Stimulated activated CD4-positive, alpha-beta T cell treated with anti-CD3 and anti-CD28 coated beads, Interleukin-4, amount 100 ng/mL, for 1 hour (primary cell): Measurements from ENCODE around the gene PRDX1.
"Not testable (repeated sequence)": the region's sequence is repeated elsewhere in the genome, so short reads cannot be mapped to it uniquely, and the experiment has no call there.

Experiments used
- DNase-seq: peaks from one replicate; pipeline ENCODE4 v3.0.0-alpha.2; 2020

The PRDX1 gene

DNA sequence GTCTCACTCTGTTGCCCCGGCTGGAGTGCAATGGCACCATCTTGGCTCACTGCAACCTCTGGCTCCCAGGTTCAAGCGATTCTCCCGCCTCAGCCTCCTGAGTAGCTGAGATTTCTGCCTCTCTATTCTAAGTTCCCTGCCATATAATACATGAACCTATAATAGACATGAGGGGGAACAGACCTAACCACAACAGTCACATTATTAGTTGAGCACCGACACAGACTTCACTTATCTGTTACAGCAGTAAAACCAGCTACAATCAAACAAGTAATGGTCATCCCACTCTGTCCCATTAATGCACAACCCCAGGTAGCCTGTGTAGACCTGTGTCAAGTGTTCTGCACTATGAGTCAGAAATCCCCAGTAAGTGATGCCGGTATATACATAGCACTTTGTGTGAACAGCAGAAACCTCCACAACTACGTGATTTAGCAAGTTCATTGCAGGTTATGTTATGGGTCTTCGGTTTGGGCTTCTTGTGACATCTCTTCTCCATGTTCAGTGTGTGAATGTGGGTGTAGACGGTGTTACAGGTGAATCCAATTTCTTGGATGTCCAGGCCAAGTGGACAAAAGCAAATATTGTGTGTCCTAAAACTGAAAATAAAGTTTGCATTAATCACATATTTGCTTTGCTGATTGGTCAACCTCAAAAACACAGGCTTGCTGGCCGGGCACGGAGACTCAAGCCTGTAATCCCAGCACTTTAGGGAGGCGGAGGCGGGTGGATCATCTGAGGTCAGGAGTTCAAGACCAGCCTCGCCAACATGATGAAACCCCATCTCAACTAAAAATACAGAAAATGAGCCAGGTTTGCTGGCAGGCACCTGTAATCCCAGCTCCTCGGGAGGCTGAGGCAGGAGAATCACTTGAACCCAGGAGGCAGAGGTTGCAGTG lies 18.0 kb downstream of the PRDX1 start:
- no peak for DNase-seq

- DNase-seq, result no peak
Measured at GRCh38 chr1:45501505-45501859, 20.2 kb downstream of the PRDX1 start.

- DNase-seq, result peak; percentile 11
Measured at GRCh38 chr1:45499415-45499769, 22.3 kb downstream of the PRDX1 start.

DNA sequence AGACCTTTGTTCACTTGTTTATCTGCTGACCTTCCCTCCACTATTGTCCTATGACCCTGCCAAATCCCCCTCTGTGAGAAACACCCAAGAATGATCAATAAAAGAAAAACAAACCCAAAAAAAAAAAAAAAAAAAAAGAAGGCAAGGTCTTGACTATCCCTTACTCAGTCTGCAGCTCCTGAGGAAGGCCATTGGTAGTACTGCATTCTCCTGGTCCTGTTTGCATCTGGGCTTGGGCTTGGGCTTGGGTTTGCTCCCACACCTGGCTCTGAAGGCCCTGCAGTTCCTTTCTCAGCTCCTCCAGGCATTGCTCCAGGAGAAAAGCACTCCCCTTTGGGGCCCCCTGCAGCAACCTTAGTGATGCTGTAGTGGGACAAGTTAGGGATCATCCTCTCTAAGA lies 23.4 kb downstream of the PRDX1 start:
- DNase-seq, result no peak

- peak; percentile 41 for DNase-seq
Measured at GRCh38 chr1:45493116-45493697, 28.5 kb downstream of the PRDX1 start.

DNA sequence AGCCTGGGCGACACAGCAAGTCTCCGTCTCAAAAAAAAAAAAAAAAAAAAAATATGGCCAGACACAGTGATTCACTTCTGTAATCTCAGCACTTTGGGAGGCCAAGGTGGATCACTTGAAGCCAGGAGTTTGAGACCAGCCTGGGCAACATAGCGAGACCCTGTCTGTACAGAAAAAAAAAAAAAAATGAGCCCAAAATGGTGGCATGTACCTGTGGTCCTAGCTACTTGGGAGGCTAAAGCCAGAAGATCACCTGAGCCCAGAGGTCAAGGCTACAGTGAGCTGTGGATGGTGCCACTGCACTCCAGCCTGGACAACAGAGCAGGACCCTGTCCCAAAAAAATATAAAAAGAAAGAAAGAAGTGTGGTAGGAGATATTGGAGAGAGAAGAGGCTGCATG lies 29.0 kb downstream of the PRDX1 start:
- DNase-seq, result no peak

DNA sequence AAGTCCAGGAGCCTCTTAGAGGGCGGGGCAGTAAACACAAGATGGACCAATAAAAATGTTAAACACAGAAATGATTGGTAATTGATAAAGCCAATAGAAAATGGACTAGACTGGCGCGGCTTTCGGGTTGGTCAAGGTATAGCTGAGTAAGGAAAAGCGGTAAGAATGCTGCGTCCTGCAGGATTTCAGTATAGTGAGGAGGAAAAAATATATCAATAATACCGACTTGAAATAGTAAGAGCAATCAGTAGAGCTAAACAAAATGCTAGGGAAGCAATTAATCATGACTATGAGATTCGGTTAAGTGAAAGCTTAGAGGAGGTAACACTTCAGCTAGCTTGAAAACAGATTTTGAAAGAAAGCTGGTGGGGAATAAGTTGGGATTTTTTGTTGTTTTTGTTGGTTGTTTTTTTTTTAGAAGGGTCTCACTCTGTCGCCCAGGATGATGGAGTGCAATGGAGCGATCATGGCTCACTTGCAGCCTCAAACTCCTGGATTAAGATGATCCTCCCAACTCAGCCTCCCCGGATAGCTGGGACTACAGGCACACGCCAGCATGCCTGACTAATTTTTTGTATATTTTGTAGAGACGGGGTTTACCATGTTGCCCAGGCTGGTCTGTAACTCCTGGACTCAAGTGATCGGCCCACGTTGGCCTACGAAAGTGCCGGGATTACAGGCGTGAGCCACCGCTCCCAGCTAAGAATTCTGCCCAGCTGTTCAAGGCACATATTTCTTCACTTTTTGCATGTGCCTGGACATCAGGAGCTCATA lies 30.0 kb downstream of the PRDX1 start:
- DNase-seq, result no peak

DNA sequence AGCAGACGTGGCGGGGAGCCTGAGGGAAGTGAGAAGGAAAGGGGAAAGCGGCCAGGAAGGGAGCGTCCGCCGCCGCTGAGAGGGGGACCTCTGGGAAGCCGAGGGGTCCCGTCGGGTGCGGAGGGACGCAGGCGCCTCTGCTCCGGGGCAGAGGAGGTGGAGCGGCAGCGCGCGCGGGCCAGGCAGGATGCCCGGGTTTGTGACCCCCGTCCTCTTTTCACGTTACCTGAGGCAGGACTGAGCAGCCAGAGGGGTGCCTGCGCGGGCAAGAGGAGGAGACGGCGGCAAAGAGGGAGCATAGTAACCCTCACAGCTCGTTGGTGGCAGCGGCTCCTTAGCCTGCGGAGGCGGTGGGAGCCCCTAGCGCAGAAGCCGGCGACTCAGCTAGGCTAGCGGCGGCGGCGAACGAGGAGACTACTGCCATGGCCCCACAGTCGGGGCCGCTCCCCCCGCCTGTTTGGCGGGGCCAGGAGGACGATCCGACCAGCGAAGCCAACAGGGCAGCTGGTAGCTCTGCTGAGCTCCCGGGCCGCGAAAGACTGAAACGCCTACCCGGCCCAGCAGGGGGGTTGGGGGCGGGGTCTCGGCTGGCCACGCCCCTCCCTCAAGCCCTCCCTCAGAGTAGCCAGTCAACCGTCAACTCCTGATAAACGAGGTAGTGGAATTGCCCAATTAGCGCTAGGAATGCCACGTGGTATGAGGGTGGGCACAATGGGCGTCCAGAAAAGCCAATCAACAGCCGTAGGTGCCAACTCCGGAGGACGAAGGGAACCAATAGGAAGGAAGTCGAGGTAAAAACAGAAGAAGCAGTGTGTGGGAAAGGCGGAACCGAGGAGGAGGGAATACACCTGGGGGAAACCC lies 30.8 kb downstream of the PRDX1 start, which contains the start of gene TESK2:
TSS of gene TESK2 (minus strand) at position 538 of the 861 bp plus-strand sequence. CDS start 33,378 bp downstream, outside the sequence.
- DNase-seq, result peak; percentile 93

DNA sequence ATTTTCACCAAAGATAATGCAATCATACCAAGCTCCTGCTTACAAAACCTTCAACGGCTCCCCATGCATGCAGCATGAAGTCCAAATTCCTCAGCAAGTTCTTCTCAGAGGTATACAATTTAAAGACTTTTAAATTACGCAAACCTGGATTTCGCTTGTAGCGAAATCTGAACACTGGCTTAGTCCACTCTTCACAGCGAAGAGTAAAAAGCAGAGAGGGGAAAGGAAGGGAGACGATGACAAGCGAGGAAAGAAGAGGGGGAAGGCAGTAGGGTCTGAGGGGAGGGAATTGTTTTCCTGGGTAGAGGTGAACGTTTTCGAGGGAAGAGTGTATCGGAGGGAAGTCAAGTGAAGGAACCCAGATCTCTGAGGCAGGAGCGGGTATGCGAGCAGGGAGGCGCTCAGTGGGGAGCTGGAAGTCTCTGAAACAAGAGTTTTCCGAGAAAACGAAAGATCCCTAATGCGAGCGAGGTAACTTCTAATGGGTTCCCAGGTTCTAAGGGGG lies 31.5 kb downstream of the PRDX1 start:
- DNase-seq, result no peak

GRCh38 chr1:45489379-45489778 lies 32.3 kb downstream of the PRDX1 start:
- peak; percentile 46 for DNase-seq

DNA sequence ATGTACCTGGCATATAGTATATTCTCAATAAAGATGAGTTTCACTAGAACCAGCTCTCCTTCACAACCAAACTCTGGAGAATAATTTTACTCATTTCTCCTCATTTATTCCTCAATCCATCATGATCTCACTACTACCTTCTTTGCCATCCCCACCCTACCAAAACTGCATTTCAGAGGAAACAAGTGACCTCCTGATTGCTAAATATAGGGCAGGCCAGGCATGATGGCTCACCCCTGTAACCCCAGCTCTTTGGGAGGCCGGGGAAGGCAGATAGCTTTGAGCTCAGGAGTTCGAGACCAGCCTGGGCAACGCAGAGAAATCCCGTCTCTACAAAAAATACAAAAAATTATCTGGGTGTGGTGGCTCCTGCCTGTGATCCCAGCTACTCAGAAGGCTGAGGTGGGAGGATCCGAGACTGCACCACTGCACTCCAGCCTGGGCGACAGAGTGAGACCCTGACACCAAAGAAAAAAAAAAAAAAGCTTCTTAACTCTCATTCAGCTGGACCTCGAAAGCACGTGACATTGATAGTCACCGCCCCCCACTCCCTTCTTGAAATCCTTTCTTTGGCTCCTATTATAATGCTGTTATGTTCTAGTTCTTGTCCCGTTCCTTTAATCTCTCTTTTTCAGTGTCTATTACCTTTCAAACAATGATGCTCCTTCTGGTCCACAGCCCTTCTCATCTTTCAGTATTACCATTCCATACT lies 32.9 kb downstream of the PRDX1 start:
- DNase-seq, result no peak

- DNase-seq, result no peak
Measured at GRCh38 chr1:45485949-45486348, 35.7 kb downstream of the PRDX1 start.

DNA sequence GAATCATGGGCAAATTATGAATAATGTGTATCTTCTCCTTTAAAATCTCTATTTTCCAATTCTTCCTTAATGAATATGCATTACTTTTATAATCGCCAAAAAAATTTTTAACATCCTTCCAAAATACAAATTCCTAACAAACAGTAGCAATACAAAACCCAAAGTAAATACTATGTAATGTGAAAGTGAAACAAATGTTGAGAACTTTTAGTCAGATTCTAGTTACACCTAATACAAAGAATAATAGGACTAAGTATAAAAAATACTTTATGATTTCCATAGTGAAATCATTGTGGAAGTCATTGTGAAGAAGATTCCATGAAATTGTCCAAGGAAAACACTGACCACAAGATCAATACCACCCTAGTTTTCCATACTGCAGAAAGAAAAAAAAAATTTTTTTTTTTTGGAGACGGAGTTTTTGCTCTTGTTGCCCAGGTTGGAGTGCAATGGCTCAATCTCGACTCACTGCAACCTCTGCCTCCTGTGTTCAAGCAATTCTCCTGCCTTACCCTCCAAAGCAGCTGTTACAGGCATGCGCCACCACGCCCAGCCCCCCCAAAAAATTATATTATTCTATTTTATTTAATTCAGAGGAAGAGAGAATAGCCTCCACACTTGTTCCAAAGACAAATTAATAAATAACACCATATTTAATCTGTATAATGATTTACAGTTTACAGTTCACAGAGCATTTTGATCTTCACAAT lies 42.5 kb downstream of the PRDX1 start:
- no peak for DNase-seq

DNA sequence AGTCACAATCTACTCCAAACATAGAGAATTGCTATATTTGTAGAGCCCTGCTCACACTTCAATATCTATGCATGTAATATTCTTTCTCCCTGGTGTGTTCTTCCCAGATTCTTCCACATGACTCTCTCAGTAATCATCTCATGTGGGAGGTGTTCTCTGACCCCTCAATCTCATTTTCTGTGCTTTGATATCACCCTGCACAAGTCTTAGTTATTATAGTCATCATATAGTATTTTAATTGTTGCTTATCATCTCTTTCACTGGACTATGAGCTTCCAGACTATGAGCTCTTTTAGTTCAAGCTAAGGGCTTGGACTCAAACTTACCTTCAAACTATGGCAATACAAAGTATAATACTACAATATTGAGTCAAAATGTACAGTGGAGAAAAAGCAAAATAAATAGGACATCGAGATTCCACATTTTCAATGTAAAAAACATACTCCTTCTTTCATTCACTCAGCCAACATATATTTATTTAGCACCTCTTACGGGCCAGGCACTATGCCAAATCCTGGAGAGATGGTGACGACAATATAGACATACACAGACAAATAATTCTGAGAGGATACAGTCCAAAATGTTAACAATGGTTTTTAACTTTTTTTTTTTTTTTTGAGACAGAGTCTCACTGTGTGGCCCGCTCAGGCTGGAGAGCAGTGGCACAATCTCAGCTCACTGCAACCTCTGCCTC lies 43.4 kb downstream of the PRDX1 start:
- no peak for DNase-seq

- DNase-seq, result no peak
Measured at GRCh38 chr1:45477646-45478045, 44.0 kb downstream of the PRDX1 start.

GRCh38 chr1:45474194-45474593 lies 47.5 kb downstream of the PRDX1 start:
- DNase-seq, result not testable (repeated sequence)

GRCh38 chr1:45473302-45473701 lies 48.4 kb downstream of the PRDX1 start:
- no peak for DNase-seq

- DNase-seq, result no peak
Measured at GRCh38 chr1:45470306-45470798, 51.3 kb downstream of the PRDX1 start.

DNA sequence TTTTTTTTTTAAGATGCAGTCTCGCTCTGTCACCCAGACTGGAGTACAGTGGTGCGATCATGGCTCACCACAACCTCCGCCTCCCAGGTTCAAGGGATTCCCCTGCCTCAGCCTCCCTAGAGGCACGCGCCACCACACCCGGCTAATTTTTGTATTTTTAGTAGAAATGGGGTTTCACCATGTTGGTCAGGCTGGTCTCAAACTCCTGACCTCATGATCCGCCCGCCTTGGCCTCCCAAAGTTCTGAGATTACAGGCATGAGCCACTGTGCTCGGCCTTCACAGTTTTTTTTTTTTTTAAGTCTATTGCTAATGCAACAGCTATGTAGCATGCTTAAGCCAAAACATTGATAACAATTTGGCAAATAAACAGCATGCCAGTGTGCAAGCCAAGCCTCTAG lies 54.3 kb downstream of the PRDX1 start:
- DNase-seq, result not testable (repeated sequence)

DNA sequence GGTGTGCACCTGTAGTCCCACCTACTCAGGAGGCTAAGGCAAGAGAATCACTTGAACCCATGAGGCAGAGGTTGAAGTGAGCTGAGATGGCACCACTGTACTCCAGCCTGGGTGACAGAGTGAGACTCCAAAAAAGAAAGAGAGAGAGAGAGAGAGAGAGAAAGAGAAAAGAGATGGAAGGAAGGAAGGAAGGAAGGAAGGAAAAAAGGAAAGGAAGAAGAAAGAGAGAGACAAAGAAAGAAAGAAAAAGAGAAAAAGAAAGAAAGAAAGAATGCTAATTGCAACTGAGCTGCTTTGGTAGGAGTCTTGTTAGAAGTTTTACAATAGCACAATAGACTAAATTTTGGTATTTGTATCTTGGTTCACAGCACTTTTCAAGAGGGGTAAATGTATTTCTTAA lies 56.4 kb downstream of the PRDX1 start:
- no peak for DNase-seq
